ENCODE results near the gene TSPAN31.

DNA sequence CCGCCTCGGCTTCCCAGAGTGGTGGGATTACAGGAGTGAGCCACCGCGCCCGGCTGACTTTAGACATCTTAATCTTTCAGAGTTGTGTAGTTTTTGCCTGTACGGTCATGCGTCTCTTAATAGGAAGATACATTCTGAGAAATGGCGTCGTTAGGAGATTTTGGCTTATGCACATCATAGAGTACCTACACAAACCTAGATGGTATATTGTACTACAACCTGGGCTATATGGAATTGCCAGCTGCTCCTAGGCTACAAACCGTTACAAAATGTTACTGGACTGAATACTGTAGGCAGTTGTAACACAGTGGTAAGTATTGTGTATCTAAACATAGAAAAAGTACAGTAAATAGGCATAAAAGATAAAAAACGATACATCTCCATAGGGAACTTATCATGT lies 39.0 kb downstream of the TSPAN31 start:
- TF ChIP-seq TAF1 (IDR thresholded peaks at IDR 0.05; ENCODE audit: borderline replicate concordance, low read depth, low read length) (no peak), POLR2AphosphoS5 (IDR thresholded peaks at IDR 0.05; ENCODE audit: low read depth, low read length) (no peak)
